Measurements from ENCODE around the gene CEACAM19. TPM values are rescaled to one million over a fixed set of nuclear protein-coding genes. Genes with fewer than 3 reads are reported as not detected.

Gene CEACAM19
- total and polyA plus RNA-seq, 2 of the 13 experiments (the other 11 are each of a cell fraction or from before 2014, with no cell fraction given), result 1.3 to 4.0 TPM

- TF ChIP-seq RNF219 (CRISPR knock-in tag; IDR thresholded peaks at IDR 0.05) (no peak), BRF2 (CRISPR knock-in tag; IDR thresholded peaks at IDR 0.05) (peak; percentile 82), KAT7 (CRISPR knock-in tag; IDR thresholded peaks at IDR 0.05; ENCODE audit: borderline replicate concordance) (0 out of 2 replicates have a peak, but pooled peaks have one; percentile 80), ZNF10 (CRISPR knock-in tag; IDR thresholded peaks at IDR 0.05; ENCODE audit: borderline replicate concordance, low read depth) (no peak), MIXL1 (CRISPR knock-in tag; IDR thresholded peaks at IDR 0.05) (peak; percentile 22; the same call in 1 of the 2 replicates), ZNF44 (CRISPR knock-in tag; IDR thresholded peaks at IDR 0.05) (no peak), SIX1 (CRISPR knock-in tag; IDR thresholded peaks at IDR 0.05; ENCODE audit: borderline replicate concordance) (no peak), FOXA3 (CRISPR knock-in tag; IDR thresholded peaks at IDR 0.05) (no peak), NCOA5 (CRISPR knock-in tag; IDR thresholded peaks at IDR 0.05) (no peak), DRAP1 (CRISPR knock-in tag; IDR thresholded peaks at IDR 0.05) (0 out of 2 replicates have a peak, but pooled peaks have one; percentile 30), TRAFD1 (CRISPR knock-in tag; IDR thresholded peaks at IDR 0.05; ENCODE audit: borderline replicate concordance) (no peak), ZNF136 (CRISPR knock-in tag; IDR thresholded peaks at IDR 0.05; ENCODE audit: low read depth) (no peak), ZNF281 (CRISPR knock-in tag; IDR thresholded peaks at IDR 0.05; ENCODE audit: borderline replicate concordance) (no peak), ZNF224 (CRISPR knock-in tag; IDR thresholded peaks at IDR 0.05) (no peak), ZBTB1 (CRISPR knock-in tag; IDR thresholded peaks at IDR 0.05; ENCODE audit: borderline replicate concordance) (no peak), ZNF513 (CRISPR knock-in tag; conservative IDR thresholded peaks at IDR 0.05) (no peak), ZNF777 (CRISPR knock-in tag; IDR thresholded peaks at IDR 0.05) (peak; percentile 83), JDP2 (CRISPR knock-in tag; IDR thresholded peaks at IDR 0.05; ENCODE audit: borderline replicate concordance) (no peak), ZNF737 (CRISPR knock-in tag; IDR thresholded peaks at IDR 0.05; ENCODE audit: borderline replicate concordance) (no peak)
Measured at GRCh38 chr19:44643605-44644401, 27.5 kb upstream of the CEACAM19 start, which contains the start of gene PVR (continued).
